IMR-90 (cell line): ENCODE data around the gene DGKH. TPM values are rescaled to one million over a fixed set of nuclear protein-coding genes. Genes with fewer than 3 reads are reported as not detected.

Experiments used
- ATAC-seq: fragments of 200-7000 bp; cut with Tn5 transposase; 2 replicates; pipeline ENCODE4 v1.9.1; 2020; ENCODE audit warnings: low read depth, mild to moderate bottlenecking, moderate library complexity
- BruUV-seq: library from RNA; stranded (reverse); fragments of 400-500 nt; replicated peaks from 2 replicates; lab custom pipeline; 2021; lab: Mats Ljungman, UMichigan
- CTCF ChIA-PET: fragments of 300-600 bp; formaldehyde crosslinking; extraction: SDS; loops from one replicate; lab custom pipeline; 2021; ENCODE audit warnings: antibody characterized with exemption; lab: Yijun Ruan, JAX
- POLR2A ChIA-PET: fragments of 300-600 bp; sonication (Branson Sonifier 250); formaldehyde crosslinking; loops from one replicate; lab custom pipeline; 2022; ENCODE audit warnings: antibody characterized with exemption; ENCODE audit not compliant: unreplicated experiment; lab: Charles Lee
- DNase-seq: peaks from one replicate; pipeline ENCODE4 v3.0.0; 2013
- H2AFZ ChIP-seq: replicated peaks from 2 replicates; pipeline ENCODE3; 2013; ENCODE audit warnings: low read length, mild to moderate bottlenecking; ENCODE audit not compliant: poor library complexity
- H2AK5ac ChIP-seq: 2 replicates; pipeline ENCODE4 v1.6.1; 2013; ENCODE audit warnings: low read depth, low read length, inconsistent platforms
- H2AK9ac ChIP-seq: replicated peaks from 2 replicates; pipeline ENCODE3; 2013; ENCODE audit warnings: mild to moderate bottlenecking, low read depth, low read length, moderate library complexity; ENCODE audit not compliant: poor library complexity
- H2BK120ac ChIP-seq: 2 replicates; pipeline ENCODE4 v1.6.1; 2013; ENCODE audit warnings: low read depth, low read length, inconsistent platforms
- H2BK15ac ChIP-seq: 3 replicates; pipeline ENCODE4 v1.6.1; 2013; ENCODE audit warnings: low read depth, low read length, inconsistent platforms
- H2BK20ac ChIP-seq: 2 replicates; pipeline ENCODE4 v1.6.1; 2013; ENCODE audit warnings: low read depth, mild to moderate bottlenecking, inconsistent platforms, low read length, moderate library complexity
- H2BK5ac ChIP-seq: 2 replicates; pipeline ENCODE4 v1.6.1; 2013; ENCODE audit warnings: mild to moderate bottlenecking, low read depth, low read length, inconsistent platforms; ENCODE audit not compliant: poor library complexity, severe bottlenecking
- H3K14ac ChIP-seq: replicated peaks from 2 replicates; pipeline ENCODE4 v1.6.1; 2013; ENCODE audit warnings: low read depth, low read length, inconsistent platforms
- H3K18ac ChIP-seq: 2 replicates; pipeline ENCODE4 v1.6.1; 2013; ENCODE audit warnings: low read depth, low read length, control low read depth
- H3K23ac ChIP-seq: 2 replicates; pipeline ENCODE4 v1.6.1; 2013; ENCODE audit warnings: low read depth, low read length, inconsistent platforms
- H3K27ac ChIP-seq: 2 replicates; pipeline ENCODE4 v1.5.1; 2013; ENCODE audit warnings: mild to moderate bottlenecking, control low read depth, low read length; ENCODE audit not compliant: insufficient read depth
- H3K27me3 ChIP-seq: 2 replicates; pipeline ENCODE4 v1.6.1; 2013; ENCODE audit warnings: low read length; ENCODE audit not compliant: control insufficient read depth, insufficient read depth
- H3K36me3 ChIP-seq: 2 replicates; pipeline ENCODE4 v1.6.1; 2013; ENCODE audit warnings: low read length, mixed read lengths; ENCODE audit not compliant: control insufficient read depth, insufficient read depth
- H3K4ac ChIP-seq: 2 replicates; pipeline ENCODE4 v1.6.1; 2013; ENCODE audit warnings: low read depth, low read length, inconsistent platforms
- H3K4me1 ChIP-seq: 2 replicates; pipeline ENCODE4 v1.6.1; 2013; ENCODE audit warnings: low read length, mixed read lengths; ENCODE audit not compliant: control insufficient read depth, insufficient read depth
- H3K4me2 ChIP-seq: 2 replicates; pipeline ENCODE4 v1.6.1; 2013; ENCODE audit warnings: low read depth, mild to moderate bottlenecking, control low read depth, low read length, moderate library complexity
- H3K4me3 ChIP-seq: 2 replicates; pipeline ENCODE4 v1.5.1; 2013; ENCODE audit warnings: low read depth, mild to moderate bottlenecking, control low read depth, low read length, moderate library complexity; ENCODE audit not compliant: insufficient read depth
- H3K56ac ChIP-seq: 2 replicates; pipeline ENCODE4 v1.6.1; 2013; ENCODE audit warnings: low read length, inconsistent platforms; ENCODE audit not compliant: insufficient read depth; ENCODE audit errors: extremely low read depth
- H3K79me1 ChIP-seq, 2 experiments: 2 replicates each; pipeline ENCODE4 v1.6.1; 2013; ENCODE audit warnings: low read length in 2 of 2, inconsistent platforms in 1 of 2, low read depth in 1 of 2
- H3K9ac ChIP-seq: 2 replicates; pipeline ENCODE4 v1.6.1; 2013; ENCODE audit warnings: low read depth, low read length, control low read depth
- H3K9me1 ChIP-seq: 2 replicates; pipeline ENCODE4 v1.6.1; 2013; ENCODE audit warnings: low read length, inconsistent platforms; ENCODE audit not compliant: insufficient read depth
- H3K9me3 ChIP-seq: 2 replicates; pipeline ENCODE4 v1.6.1; 2013; ENCODE audit warnings: low read length; ENCODE audit not compliant: control insufficient read depth, insufficient read depth
- H4K20me1 ChIP-seq: 2 replicates; pipeline ENCODE4 v1.6.1; 2013; ENCODE audit warnings: low read length, inconsistent platforms; ENCODE audit not compliant: insufficient read depth
- H4K5ac ChIP-seq: 2 replicates; pipeline ENCODE4 v1.6.1; 2013; ENCODE audit warnings: mild to moderate bottlenecking, low read depth, low read length, control low read depth
- H4K8ac ChIP-seq, 2 experiments: 2 replicates each; pipeline ENCODE4 v1.6.1; 2013; ENCODE audit warnings: low read depth in 2 of 2, low read length in 2 of 2, control low read depth in 1 of 2, inconsistent platforms in 1 of 2
- H4K91ac ChIP-seq: 2 replicates; pipeline ENCODE4 v1.6.1; 2013; ENCODE audit warnings: low read depth, low read length, inconsistent platforms; ENCODE audit not compliant: insufficient read depth
- BHLHE40 ChIP-seq: fragments of 150-350 bp; IDR thresholded peaks from 2 replicates; pipeline ENCODE4 v1.6.1; 2016; ENCODE audit warnings: mild to moderate bottlenecking, low read depth, low read length
- CHD1 ChIP-seq: IDR thresholded peaks from 2 replicates; pipeline ENCODE4 v1.6.1; 2012; ENCODE audit warnings: low read depth, low read length, improper control_type of control experiment
- MAFK ChIP-seq: IDR thresholded peaks from 2 replicates; pipeline ENCODE4 v1.6.1; 2012; ENCODE audit warnings: low read depth, low read length, improper control_type of control experiment
- MAZ ChIP-seq: IDR thresholded peaks from 2 replicates; pipeline ENCODE4 v1.6.1; 2012; ENCODE audit warnings: low read depth, mild to moderate bottlenecking, low read length, improper control_type of control experiment, moderate library complexity, borderline replicate concordance
- NFE2L2 ChIP-seq: fragments of 150-350 bp; IDR thresholded peaks from 2 replicates; pipeline ENCODE4 v1.6.1; 2016; ENCODE audit warnings: low read depth, mild to moderate bottlenecking, low read length
- RAD21 ChIP-seq: IDR thresholded peaks from 2 replicates; pipeline ENCODE4 v1.6.1; 2012; ENCODE audit warnings: low read length, improper control_type of control experiment
- RCOR1 ChIP-seq: IDR thresholded peaks from 2 replicates; pipeline ENCODE4 v1.6.1; 2012; ENCODE audit warnings: mild to moderate bottlenecking, low read length, improper control_type of control experiment; ENCODE audit not compliant: insufficient replicate concordance
- RFX5 ChIP-seq: IDR thresholded peaks from 2 replicates; pipeline ENCODE4 v1.8.0; 2012; ENCODE audit warnings: low read depth, mild to moderate bottlenecking, low read length, moderate library complexity
- SMC3 ChIP-seq: fragments of 150-350 bp; IDR thresholded peaks from 2 replicates; pipeline ENCODE4 v1.6.1; 2016; ENCODE audit warnings: low read depth, mild to moderate bottlenecking, antibody characterized with exemption, low read length, moderate library complexity
- WGBS, 2 experiments: methylation state at CpG; one replicate each; pipeline versions ENCODE4 v1.1.5 to v1.1.7; 2013; ENCODE audit warnings: missing lambda C conversion rate in 2 of 2; ENCODE audit not compliant: insufficient read length in 1 of 2; ENCODE audit errors: extremely low coverage in 2 of 2; 5-methylcytosine and 5-hydroxymethylcytosine counted together
- dilution Hi-C: fragments of 300-500 bp; cut with HindIII; formaldehyde crosslinking; loops from one replicate; pipeline ENCODE4 v1.14.3; 2018; ENCODE audit warnings: low sequenced_read_pairs; ENCODE audit not compliant: unreplicated experiment
- in situ Hi-C: fragments of 300-500 bp; cut with MboI; formaldehyde crosslinking; loops from 3 replicates; pipeline ENCODE4 v1.14.3; 2019; ENCODE audit warnings: low sequenced_read_pairs, inconsistent platforms, mixed read lengths
- intact Hi-C: fragments of 100-400 bp; cut with micrococcal nuclease; formaldehyde crosslinking; loops from 2 replicates; pipeline ENCODE4 v1.10.0; 2022
- polyA plus RNA-seq, 3 experiments: library from polyadenylated mRNA; depleted of rRNA; stranded (reverse); fragments of >200 nt; gene quantifications; 2 replicates each; pipeline ENCODE4 v1.2.3, GENCODE V29; 2012; ENCODE audit warnings: low replicate concordance in 1 of 3
- total RNA-seq: library from RNA; depleted of rRNA; stranded (reverse); fragments of >200 nt; gene quantifications from 2 replicates; pipeline ENCODE4 v1.2.3, GENCODE V29; 2012
- TF ChIP-seq, protein P1 (sequence below): fragments of 150-350 bp; IDR thresholded peaks from 2 replicates; pipeline ENCODE4 v1.6.1; 2016; ENCODE audit warnings: low read depth, mild to moderate bottlenecking, low read length, moderate library complexity, borderline replicate concordance
- TF ChIP-seq, protein P2 (sequence below): fragments of 150-350 bp; IDR thresholded peaks from 2 replicates; pipeline ENCODE4 v1.6.1; 2017; ENCODE audit warnings: mild to moderate bottlenecking, antibody characterized with exemption, low read length, low read depth
- TF ChIP-seq, protein P3 (sequence below): conservative IDR thresholded peaks from 2 replicates; pipeline ENCODE4 v1.5.1; 2012; ENCODE audit warnings: mild to moderate bottlenecking, low read depth, low read length, improper control_type of control experiment

The DGKH gene
- total and polyA plus RNA-seq, 2 of the 4 experiments (the other 2 are of a cell fraction) = 2.0 to 13.4 TPM

DNA sequence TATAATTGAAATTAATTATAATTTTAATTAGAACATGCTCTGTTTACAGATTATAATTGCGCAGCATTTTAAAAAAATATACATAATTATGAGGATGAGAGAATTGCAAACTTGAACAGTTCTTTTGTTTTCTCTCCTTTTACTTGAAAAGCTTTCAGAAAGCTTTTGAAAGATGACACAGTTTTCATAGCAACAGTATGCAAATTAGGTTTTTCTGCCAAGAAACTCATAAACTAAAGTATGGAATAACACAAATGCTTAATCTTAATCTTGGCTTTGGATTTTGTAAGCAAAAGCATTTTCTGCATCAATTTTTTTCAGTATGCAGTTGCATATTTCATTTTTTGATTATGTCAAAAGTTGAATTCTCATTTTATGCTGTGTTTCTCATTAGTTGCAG lies 190.7 kb downstream of the DGKH start:
- Histone ChIP-seq H2AK5ac (no peak overlapping the region), H3K9me3 (no peaks in the 10 kb centered on the region), H3K9me1 (0 out of 2 replicates have a peak, but pooled peaks cover 2% of the 10 kb centered on the region), H3K4me3 (no peak overlapping the region), H2BK20ac (no peak overlapping the region), H2AFZ (no peak overlapping the region), H4K20me1 (no peaks in the 10 kb centered on the region), H2BK120ac (no peak overlapping the region), H4K5ac (no peak overlapping the region), H3K4ac (no peak overlapping the region), H3K4me1 (0 out of 2 replicates have a peak, but pooled peaks cover 3% of the 10 kb centered on the region), H4K8ac (no peak overlapping the region), H3K4me2 (no peak overlapping the region), H3K9ac (no peak overlapping the region), H3K27ac (no peak overlapping the region), H3K36me3 (no peaks in the 10 kb centered on the region), H2BK15ac (no peak overlapping the region), H3K14ac (no peak overlapping the region), H3K56ac (no peak overlapping the region), H3K27me3 (no peaks in the 10 kb centered on the region), H2AK9ac (no peak overlapping the region), H3K23ac (no peak overlapping the region), H4K91ac (no peak overlapping the region), H3K18ac (no peak overlapping the region), H3K79me1 (no peaks in the 10 kb centered on the region; a peak in 1 of 4 replicates), H2BK5ac (no peak overlapping the region)
- ChIA-PET POLR2A (no interaction called here), CTCF (no interaction called here)
- DNase-seq = no peak
- dilution Hi-C loops (no loop called here), in situ Hi-C loops (no loop called here), intact Hi-C loops (no loop called here)
- no CpG with 5 or more reads among the region's 1 CpG for WGBS, 2 experiments
- no TSS peak for BruUV-seq
- TF ChIP-seq RAD21 = no peak
- TF ChIP-seq, protein P1, sequence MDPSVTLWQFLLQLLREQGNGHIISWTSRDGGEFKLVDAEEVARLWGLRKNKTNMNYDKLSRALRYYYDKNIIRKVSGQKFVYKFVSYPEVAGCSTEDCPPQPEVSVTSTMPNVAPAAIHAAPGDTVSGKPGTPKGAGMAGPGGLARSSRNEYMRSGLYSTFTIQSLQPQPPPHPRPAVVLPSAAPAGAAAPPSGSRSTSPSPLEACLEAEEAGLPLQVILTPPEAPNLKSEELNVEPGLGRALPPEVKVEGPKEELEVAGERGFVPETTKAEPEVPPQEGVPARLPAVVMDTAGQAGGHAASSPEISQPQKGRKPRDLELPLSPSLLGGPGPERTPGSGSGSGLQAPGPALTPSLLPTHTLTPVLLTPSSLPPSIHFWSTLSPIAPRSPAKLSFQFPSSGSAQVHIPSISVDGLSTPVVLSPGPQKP = no peak
- TF ChIP-seq, protein P2, sequence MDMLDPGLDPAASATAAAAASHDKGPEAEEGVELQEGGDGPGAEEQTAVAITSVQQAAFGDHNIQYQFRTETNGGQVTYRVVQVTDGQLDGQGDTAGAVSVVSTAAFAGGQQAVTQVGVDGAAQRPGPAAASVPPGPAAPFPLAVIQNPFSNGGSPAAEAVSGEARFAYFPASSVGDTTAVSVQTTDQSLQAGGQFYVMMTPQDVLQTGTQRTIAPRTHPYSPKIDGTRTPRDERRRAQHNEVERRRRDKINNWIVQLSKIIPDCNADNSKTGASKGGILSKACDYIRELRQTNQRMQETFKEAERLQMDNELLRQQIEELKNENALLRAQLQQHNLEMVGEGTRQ = no peak
- TF ChIP-seq NFE2L2 = no peak
- no peak for TF ChIP-seq CHD1
- no peak for TF ChIP-seq MAZ
- TF ChIP-seq SMC3 = no peak
- no peak for TF ChIP-seq MAFK
- no peak for TF ChIP-seq RCOR1
- TF ChIP-seq, protein P3, sequence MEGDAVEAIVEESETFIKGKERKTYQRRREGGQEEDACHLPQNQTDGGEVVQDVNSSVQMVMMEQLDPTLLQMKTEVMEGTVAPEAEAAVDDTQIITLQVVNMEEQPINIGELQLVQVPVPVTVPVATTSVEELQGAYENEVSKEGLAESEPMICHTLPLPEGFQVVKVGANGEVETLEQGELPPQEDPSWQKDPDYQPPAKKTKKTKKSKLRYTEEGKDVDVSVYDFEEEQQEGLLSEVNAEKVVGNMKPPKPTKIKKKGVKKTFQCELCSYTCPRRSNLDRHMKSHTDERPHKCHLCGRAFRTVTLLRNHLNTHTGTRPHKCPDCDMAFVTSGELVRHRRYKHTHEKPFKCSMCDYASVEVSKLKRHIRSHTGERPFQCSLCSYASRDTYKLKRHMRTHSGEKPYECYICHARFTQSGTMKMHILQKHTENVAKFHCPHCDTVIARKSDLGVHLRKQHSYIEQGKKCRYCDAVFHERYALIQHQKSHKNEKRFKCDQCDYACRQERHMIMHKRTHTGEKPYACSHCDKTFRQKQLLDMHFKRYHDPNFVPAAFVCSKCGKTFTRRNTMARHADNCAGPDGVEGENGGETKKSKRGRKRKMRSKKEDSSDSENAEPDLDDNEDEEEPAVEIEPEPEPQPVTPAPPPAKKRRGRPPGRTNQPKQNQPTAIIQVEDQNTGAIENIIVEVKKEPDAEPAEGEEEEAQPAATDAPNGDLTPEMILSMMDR = no peak
- no peak for TF ChIP-seq BHLHE40
- no peak for TF ChIP-seq RFX5
- ATAC-seq = no peak
